Transverse colon (tissue), 4 donors: Measurements from ENCODE around the gene MAMSTR. TPM values are rescaled to one million over a fixed set of nuclear protein-coding genes. Genes with fewer than 3 reads are reported as not detected.
A peak's percentile ranks its signal among the peaks of the same experiment; 100 is the strongest.
"Not testable (repeated sequence)": the region's sequence is repeated elsewhere in the genome, so short reads cannot be mapped to it uniquely, and the experiment has no call there.

Experiments
- DNase-seq: peaks from one replicate; pipeline ENCODE4 v3.0.0-alpha.2; 2019
- H3K27ac ChIP-seq, 4 donors: fragments of 200-600 bp; sonication (generic); 2 replicates each; pipeline ENCODE4 v1.5.1; 2016 to 2018; ENCODE audit warnings: inconsistent platforms in 4 of 4
- H3K27me3 ChIP-seq: fragments of 200-600 bp; sonication (generic); 2 replicates; pipeline ENCODE4 v1.5.1; 2017; ENCODE audit warnings: inconsistent platforms
- H3K36me3 ChIP-seq, 4 donors: fragments of 200-600 bp; sonication (generic); 2 replicates each; pipeline ENCODE4 v1.5.1; 2017 to 2019; ENCODE audit warnings: inconsistent platforms in 4 of 4
- H3K4me1 ChIP-seq, 4 donors: fragments of 200-600 bp; sonication (generic); 2 replicates each; pipeline ENCODE4 v1.5.1; 2017 to 2020; ENCODE audit warnings: inconsistent platforms in 4 of 4
- H3K4me3 ChIP-seq, 4 donors: fragments of 200-600 bp; sonication (generic); 1 replicate in 1 of 4; 2 replicates in 3 of 4; pipeline versions ENCODE4 v1.5.1 to v1.6.1; 2017 to 2019; ENCODE audit warnings: inconsistent platforms in 4 of 4
- H3K9me3 ChIP-seq, 2 donors: fragments of 200-600 bp; sonication (generic); 2 replicates each; pipeline ENCODE4 v1.5.1; 2017 to 2019; ENCODE audit warnings: inconsistent platforms in 2 of 2
- CTCF ChIP-seq, 5 experiments: fragments of 200-600 bp in 3 of 5; fragments of 450-650 bp in 2 of 5; sonication (generic) in 3 of 5; IDR thresholded peaks; 1 replicate in 2 of 5; 2 replicates in 3 of 5; pipeline ENCODE4 v1.5.1; 2016 to 2017; ENCODE audit warnings: antibody characterized with exemption in 5 of 5, inconsistent platforms in 3 of 5, mild to moderate bottlenecking in 2 of 5, moderate library complexity in 1 of 5
- EP300 ChIP-seq: sonication (generic); formaldehyde crosslinking; IDR thresholded peaks from one replicate; pipeline ENCODE4 v1.6.1; 2017; ENCODE audit warnings: antibody characterized with exemption, low read depth
- POLR2A ChIP-seq: fragments of 450-650 bp; IDR thresholded peaks from one replicate; pipeline ENCODE4 v1.6.1; 2016; ENCODE audit warnings: antibody characterized with exemption, mild to moderate bottlenecking, moderate library complexity
- POLR2AphosphoS5 ChIP-seq, 3 donors: sonication (generic); formaldehyde crosslinking; IDR thresholded peaks; one replicate each; pipeline ENCODE4 v1.6.1; 2016; ENCODE audit warnings: antibody characterized with exemption in 3 of 3
- WGBS, 2 donors: methylation state at CpG; one replicate each; pipeline ENCODE4 v1.1.5; 2018; ENCODE audit warnings: low coverage in 1 of 2; 5-methylcytosine and 5-hydroxymethylcytosine counted together
- in situ Hi-C, 4 donors: fragments of 200-750 bp; cut with MboI; loops; one replicate each; pipeline versions ENCODE4 v1.15.0 to v1.15.1; 2017; ENCODE audit warnings: low sequenced_read_pairs in 3 of 4, low pct_ligation_motif_present in 1 of 4, low pct_unique_long_range_greater_than_20kb in 1 of 4
- intact Hi-C: fragments of 100-400 bp; cut with DNase I; formaldehyde crosslinking; loops from one replicate; pipeline ENCODE4 v1.15.1; 2023; ENCODE audit warnings: low total_unique reads
- total RNA-seq, 4 donors: library from RNA; depleted of rRNA; stranded (reverse); fragments of >200 nt; gene quantifications; one replicate each; pipeline ENCODE4 v1.1.0, GENCODE V29; 2016

Gene MAMSTR
- total RNA-seq, 4 donors from 2014 or later, result 0.55 to 2.2 (median 1.6) TPM; not detected in 1

GRCh38 chr19:48695743-48696352, 23.7 kb downstream of the MAMSTR start, which contains the start of gene FUT2:
Gene FUT2, plus strand, starts transcription at chr19:48695971. Its CDS starts 6,986 bp downstream, at chr19:48702957.
- peak; percentile 90 for DNase-seq
- Histone ChIP-seq H3K36me3 (no peaks in the 10 kb centered on the region), H3K4me1 (peaks cover 3 to 17% (median 11%) of the 10 kb centered on the region in 4 donors), H3K4me3 (peak within 1 kb of the TSS; percentile 8 to 59 (median 46)), H3K9me3 (no peaks in the 10 kb centered on the region), H3K27ac (peak within 1 kb of the TSS; percentile 84 to 91 (median 87)), H3K27me3 (peaks cover 3% of the 10 kb centered on the region)
- TF ChIP-seq POLR2AphosphoS5 (IDR thresholded peaks at IDR 0.05) (peak; percentile 88 to 97 (median 94)), POLR2A (peak; percentile 97), EP300 (no peak), CTCF (IDR thresholded peaks at IDR 0.05) (no peak)
- WGBS, 2 donors, result 26% methylated on average over 11 of the region's 16 CpGs; no CpG with 5 or more reads in 1 of the 2 donors
- intact Hi-C loops (no loop called here), in situ Hi-C loops (no loop called here)

- H3K27ac ChIP-seq, in situ Hi-C loops, H3K27me3 ChIP-seq, H3K36me3 ChIP-seq, DNase-seq, H3K4me3 ChIP-seq, intact Hi-C loops, H3K9me3 ChIP-seq: not testable (repeated sequence)
- WGBS, 2 donors, result 92% methylated on average over 2 to 9 of the region's 9 CpGs
- peaks cover 3 to 17% (median 11%) of the 10 kb centered on the region in 4 donors for H3K4me1 ChIP-seq
Measured at GRCh38 chr19:48693629-48694028, 25.9 kb downstream of the MAMSTR start.

GRCh38 chr19:48689449-48689848, 30.1 kb downstream of the MAMSTR start:
- in situ Hi-C loops, result no loop called here
- Histone ChIP-seq H3K4me3 (no peak overlapping the region), H3K27me3 (no peaks in the 10 kb centered on the region), H3K9me3 (no peaks in the 10 kb centered on the region), H3K4me1 (peaks cover 0 to 2% (median under 1%) of the 10 kb centered on the region in 4 donors), H3K27ac (peak overlapping the region in 1 of 4 donors; percentile 43), H3K36me3 (no peaks in the 10 kb centered on the region)
- TF ChIP-seq EP300 (no peak), POLR2AphosphoS5 (IDR thresholded peaks at IDR 0.05) (no peak), CTCF (IDR thresholded peaks at IDR 0.05) (no peak), POLR2A (no peak)
- WGBS, 2 donors, result 55 to 100% methylated on average over 3 to 7 of the region's 7 CpGs
- intact Hi-C loops, result no loop called here
- DNase-seq, result no peak

- Histone ChIP-seq H3K27me3 (no peaks in the 10 kb centered on the region), H3K4me3 (no peak overlapping the region), H3K9me3 (no peaks in the 10 kb centered on the region), H3K4me1 (peaks cover 0 to 5% (median 2%) of the 10 kb centered on the region in 4 donors), H3K27ac (no peak overlapping the region), H3K36me3 (no peaks in the 10 kb centered on the region)
- intact Hi-C loops (no loop called here), in situ Hi-C loops (no loop called here)
- TF ChIP-seq CTCF (IDR thresholded peaks at IDR 0.05), result no peak
- no peak for DNase-seq
- WGBS, 2 donors, result 81% methylated on average over 3 of the region's 3 CpGs; no CpG with 5 or more reads in 1 of the 2 donors
Measured at GRCh38 chr19:48687776-48688175, 31.7 kb downstream of the MAMSTR start.

- H3K9me3 ChIP-seq, H3K4me1 ChIP-seq, H3K27ac ChIP-seq, H3K27me3 ChIP-seq, DNase-seq, H3K4me3 ChIP-seq, H3K36me3 ChIP-seq, intact Hi-C loops, in situ Hi-C loops: not testable (repeated sequence)
- 89 to 95% methylated on average over 4 to 7 of the region's 7 CpGs for WGBS, 2 donors
Measured at GRCh38 chr19:48686637-48687036, 32.9 kb downstream of the MAMSTR start.
